GM18526 (cell line): ENCODE measurements around the gene PDE6B.

Experiments
- POLR2A ChIP-seq: IDR thresholded peaks from 3 replicates; pipeline ENCODE4 v1.6.1; 2011; ENCODE audit not compliant: insufficient read length; ENCODE audit errors: extremely low read depth

Gene PDE6B

GRCh38 chr4:685679-686412 is 60.5 kb downstream of the PDE6B start:
- no peak for TF ChIP-seq POLR2A

GRCh38 chr4:686413-687040 is 61.2 kb downstream of the PDE6B start:
- no peak for TF ChIP-seq POLR2A

- no peak for TF ChIP-seq POLR2A
These were observed 61.9 kb downstream of the PDE6B start for GRCh38 chr4:687048-687970.

- TF ChIP-seq POLR2A = no peak
These were observed 62.8 kb downstream of the PDE6B start for GRCh38 chr4:687971-688853.

GRCh38 chr4:688854-689681 is 63.7 kb downstream of the PDE6B start, which contains the start of gene SLC49A3:
Gene SLC49A3, minus strand, starts transcription at chr4:689151. Its CDS starts 24 bp downstream, at chr4:689127.
- TF ChIP-seq POLR2A = peak; percentile 10

GRCh38 chr4:689723-690122 is 64.3 kb downstream of the PDE6B start:
- no peak for TF ChIP-seq POLR2A

GRCh38 chr4:692771-693554 is 67.6 kb downstream of the PDE6B start:
- TF ChIP-seq POLR2A = no peak

- no peak for TF ChIP-seq POLR2A
These were observed 74.6 kb downstream of the PDE6B start for GRCh38 chr4:699816-700580.

- TF ChIP-seq POLR2A = no peak
These were observed 75.4 kb downstream of the PDE6B start for GRCh38 chr4:700587-701264.

GRCh38 chr4:702618-703048 is 77.3 kb downstream of the PDE6B start:
- TF ChIP-seq POLR2A = no peak

- TF ChIP-seq POLR2A = no peak
These were observed 78.2 kb downstream of the PDE6B start for GRCh38 chr4:703336-704197.
